ENCODE results near the gene PDE1C. TPM values are rescaled to one million over a fixed set of nuclear protein-coding genes. Genes with fewer than 3 reads are reported as not detected.

PDE1C gene
- total and polyA plus RNA-seq, 2 experiments from 2014 or later: 0.38 to 2.3 TPM

DNA sequence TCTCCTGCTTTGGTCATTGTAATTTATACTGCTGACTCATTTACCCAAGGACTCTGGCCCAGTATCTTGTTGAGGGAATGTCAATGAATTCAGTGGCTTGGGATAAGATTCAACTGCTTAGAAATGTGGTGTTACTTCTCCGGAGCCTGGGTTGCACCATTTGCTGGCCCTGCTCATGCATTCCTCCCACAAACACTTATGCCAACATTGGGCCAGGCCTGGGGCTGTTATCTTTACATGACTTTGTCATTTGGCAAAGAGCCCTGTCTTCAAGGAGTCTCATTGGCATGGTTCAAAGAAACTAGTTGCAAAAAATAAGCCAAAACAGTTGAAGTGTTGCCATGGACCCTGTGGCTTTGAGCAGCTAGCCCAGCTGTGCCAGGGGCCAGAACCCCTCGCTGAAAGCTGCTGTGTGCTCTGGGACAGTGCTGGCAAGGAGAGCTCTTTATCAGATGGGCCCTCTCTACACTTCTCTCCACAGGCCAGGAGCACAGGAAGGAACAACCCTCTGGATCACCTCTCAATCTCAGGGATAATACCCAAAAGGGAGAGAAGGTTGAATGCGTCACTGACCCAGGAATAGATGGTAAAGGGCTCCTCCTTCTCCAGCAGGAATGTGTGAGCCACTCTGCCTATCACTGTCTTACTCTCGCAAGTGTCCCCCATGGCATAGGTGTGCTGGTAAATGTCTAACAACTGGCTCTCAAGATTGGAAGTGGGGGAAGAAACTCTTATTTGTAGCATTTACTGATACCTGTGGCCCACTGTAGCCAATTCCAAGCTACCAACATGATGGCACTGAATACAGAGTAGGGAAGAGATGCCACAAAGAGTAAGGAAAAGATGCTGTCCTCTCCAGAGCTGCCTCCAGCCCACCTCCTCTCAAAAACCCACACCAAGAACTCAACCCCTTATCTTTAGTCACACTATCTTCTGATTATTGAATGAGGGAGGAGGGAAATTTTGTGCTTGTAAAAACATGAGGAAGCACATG is 23.5 kb upstream of the PDE1C start:
- Histone ChIP-seq H3K27ac (no peak overlapping the region), H3K9me3 (ENCODE audit: low read depth) (no peaks in the 10 kb centered on the region), H3K36me3 (no peaks in the 10 kb centered on the region), H3K4me3 (no peak overlapping the region), H3K27me3 (no peaks in the 10 kb centered on the region), H3K4me1 (ENCODE audit: low read depth) (peaks cover 10% of the 10 kb centered on the region)
- DNase-seq (ENCODE audit: low read depth in 1 of 2, low spot score in 1 of 2): peak in 1 of 2 donors; percentile 98
- TF ChIP-seq, protein P1, sequence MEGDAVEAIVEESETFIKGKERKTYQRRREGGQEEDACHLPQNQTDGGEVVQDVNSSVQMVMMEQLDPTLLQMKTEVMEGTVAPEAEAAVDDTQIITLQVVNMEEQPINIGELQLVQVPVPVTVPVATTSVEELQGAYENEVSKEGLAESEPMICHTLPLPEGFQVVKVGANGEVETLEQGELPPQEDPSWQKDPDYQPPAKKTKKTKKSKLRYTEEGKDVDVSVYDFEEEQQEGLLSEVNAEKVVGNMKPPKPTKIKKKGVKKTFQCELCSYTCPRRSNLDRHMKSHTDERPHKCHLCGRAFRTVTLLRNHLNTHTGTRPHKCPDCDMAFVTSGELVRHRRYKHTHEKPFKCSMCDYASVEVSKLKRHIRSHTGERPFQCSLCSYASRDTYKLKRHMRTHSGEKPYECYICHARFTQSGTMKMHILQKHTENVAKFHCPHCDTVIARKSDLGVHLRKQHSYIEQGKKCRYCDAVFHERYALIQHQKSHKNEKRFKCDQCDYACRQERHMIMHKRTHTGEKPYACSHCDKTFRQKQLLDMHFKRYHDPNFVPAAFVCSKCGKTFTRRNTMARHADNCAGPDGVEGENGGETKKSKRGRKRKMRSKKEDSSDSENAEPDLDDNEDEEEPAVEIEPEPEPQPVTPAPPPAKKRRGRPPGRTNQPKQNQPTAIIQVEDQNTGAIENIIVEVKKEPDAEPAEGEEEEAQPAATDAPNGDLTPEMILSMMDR (IDR thresholded peaks at IDR 0.05; ENCODE audit: low read depth, low read length): no peak

DNA sequence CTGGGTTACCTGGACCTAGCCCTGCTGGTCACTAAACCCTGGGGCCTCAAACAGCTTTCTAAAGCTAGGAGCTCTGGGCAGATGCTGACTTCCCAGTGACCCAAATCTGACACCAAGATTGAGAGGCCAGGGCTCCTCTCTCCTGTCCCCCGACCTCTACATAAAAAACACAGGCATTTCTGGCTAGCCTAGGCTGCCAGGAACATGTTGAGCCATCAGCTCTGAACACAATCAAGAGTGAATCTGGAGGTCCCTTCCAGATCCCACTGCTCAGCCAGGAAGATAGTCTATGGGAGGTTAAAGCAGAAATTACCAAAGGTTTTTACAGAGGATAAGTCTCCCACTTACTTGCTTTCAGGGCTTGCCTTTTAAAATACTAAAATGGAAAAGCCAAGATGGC is 22.1 kb upstream of the PDE1C start:
- TF ChIP-seq, protein P1 (IDR thresholded peaks at IDR 0.05; ENCODE audit: low read depth, low read length): no peak
- Histone ChIP-seq H3K9me3 (ENCODE audit: low read depth) (no peaks in the 10 kb centered on the region), H3K4me3 (no peak overlapping the region), H3K27me3 (no peaks in the 10 kb centered on the region), H3K36me3 (no peaks in the 10 kb centered on the region), H3K4me1 (ENCODE audit: low read depth) (peaks cover 10% of the 10 kb centered on the region), H3K27ac (no peak overlapping the region)
- DNase-seq (ENCODE audit: low read depth in 1 of 2, low spot score in 1 of 2): peak in 1 of 2 donors; percentile 58

DNA sequence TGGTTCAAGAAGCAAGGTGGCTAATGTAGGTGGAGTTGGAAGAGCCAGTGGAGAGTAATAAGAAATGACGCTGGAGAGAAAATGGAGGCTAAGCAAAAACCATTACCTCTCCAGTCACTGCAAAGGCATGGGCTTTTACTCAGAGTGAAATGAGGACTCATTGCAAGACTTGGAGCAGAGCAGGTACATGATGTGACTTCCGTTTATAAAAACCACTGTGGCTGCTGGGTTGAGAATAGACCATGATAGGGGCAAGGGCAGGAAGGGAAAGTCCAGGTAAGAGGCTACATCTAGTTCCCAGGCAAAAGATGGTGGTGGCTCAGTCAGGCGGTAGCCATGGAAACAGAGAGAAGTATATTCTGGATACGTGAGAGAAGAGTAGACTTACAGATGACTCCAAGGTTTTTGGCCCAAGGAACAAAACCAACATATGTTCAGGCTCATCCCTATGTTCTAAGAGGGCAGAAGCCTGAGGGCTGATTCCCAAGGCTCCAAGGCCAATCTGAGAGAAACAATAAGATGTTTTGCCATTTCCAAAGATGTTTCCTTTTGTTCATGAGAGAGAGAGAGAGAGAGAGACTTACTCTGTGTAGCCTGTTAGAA is 21.5 kb upstream of the PDE1C start:
- Histone ChIP-seq H3K4me3 (no peak overlapping the region), H3K9me3 (ENCODE audit: low read depth) (no peaks in the 10 kb centered on the region), H3K27ac (no peak overlapping the region), H3K4me1 (ENCODE audit: low read depth) (peaks cover 10% of the 10 kb centered on the region), H3K27me3 (no peaks in the 10 kb centered on the region), H3K36me3 (no peaks in the 10 kb centered on the region)
- DNase-seq (ENCODE audit: low read depth in 1 of 2, low spot score in 1 of 2): peak in 1 of 2 donors; percentile 9
- TF ChIP-seq, protein P1 (IDR thresholded peaks at IDR 0.05; ENCODE audit: low read depth, low read length): no peak

DNA sequence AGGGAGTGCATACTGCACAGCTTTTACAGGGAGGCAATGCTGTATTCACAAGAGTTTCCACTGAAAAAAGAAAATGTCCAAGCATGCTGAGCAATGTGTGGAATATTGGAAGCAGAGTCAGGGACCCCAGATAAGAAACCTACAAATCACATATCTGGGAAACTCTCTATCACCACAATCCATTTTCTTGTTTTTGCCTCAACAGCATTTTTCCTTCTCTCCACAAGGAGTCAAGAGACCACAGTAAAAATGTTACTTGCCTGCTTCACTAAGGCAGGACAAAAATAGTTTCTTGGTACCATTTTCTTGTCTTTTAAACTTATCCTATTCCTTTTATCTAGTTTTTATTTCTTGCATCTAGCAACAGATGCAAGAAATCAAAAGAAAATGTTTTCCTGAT is 19.5 kb upstream of the PDE1C start:
- no peaks in the 10 kb centered on the region for H3K36me3 ChIP-seq
- H3K4me1 ChIP-seq (ENCODE audit: low read depth): peaks cover 10% of the 10 kb centered on the region
- H3K9me3 ChIP-seq (ENCODE audit: low read depth): no peaks in the 10 kb centered on the region
- no peaks in the 10 kb centered on the region for H3K27me3 ChIP-seq
- TF ChIP-seq, protein P1 (IDR thresholded peaks at IDR 0.05; ENCODE audit: low read depth, low read length): no peak
- H3K27ac ChIP-seq: no peak overlapping the region
- no peak overlapping the region for H3K4me3 ChIP-seq
- peak in 1 of 2 donors; percentile 6 for DNase-seq (ENCODE audit: low read depth in 1 of 2, low spot score in 1 of 2)

DNA sequence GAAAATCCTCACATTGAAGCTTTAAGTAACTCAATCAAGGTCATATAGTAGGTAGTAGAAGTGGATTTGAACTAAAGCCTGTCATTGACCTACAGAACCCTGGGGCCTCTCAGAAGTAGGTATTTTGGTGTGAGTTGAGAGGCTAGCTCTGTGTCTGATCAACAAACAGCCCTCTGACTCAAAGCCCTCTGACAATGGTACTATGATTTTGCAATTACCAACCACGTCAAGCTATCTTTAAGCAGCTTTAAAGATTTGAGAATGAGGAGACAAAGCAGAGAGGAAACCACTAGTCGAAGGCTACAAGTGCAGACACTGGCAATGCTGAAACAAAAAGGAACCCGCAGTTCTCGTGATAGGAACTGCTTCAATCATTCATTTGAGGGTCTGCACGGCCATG is 19.0 kb upstream of the PDE1C start:
- peaks cover 10% of the 10 kb centered on the region for H3K4me1 ChIP-seq (ENCODE audit: low read depth)
- no peaks in the 10 kb centered on the region for H3K36me3 ChIP-seq
- H3K9me3 ChIP-seq (ENCODE audit: low read depth): no peaks in the 10 kb centered on the region
- no peak overlapping the region for H3K4me3 ChIP-seq
- H3K27ac ChIP-seq: no peak overlapping the region
- H3K27me3 ChIP-seq: no peaks in the 10 kb centered on the region
- DNase-seq (ENCODE audit: low read depth in 1 of 2, low spot score in 1 of 2): peak in 1 of 2 donors; percentile 53
- TF ChIP-seq, protein P1 (IDR thresholded peaks at IDR 0.05; ENCODE audit: low read depth, low read length): no peak

Data from cardiac muscle cell (in vitro differentiated cells and primary cell).